Measurements from ENCODE around the gene PTH.

The PTH gene

GRCh38 chr11:13495929-13496328 lies at the start of gene PTH:
PTH (minus strand) TSS chr11:13495997; CDS start chr11:13492855, 3,142 bp downstream.
- Histone ChIP-seq H3K36me3 (no peaks in the 10 kb centered on the region), H3K4me1 (ENCODE audit: control insufficient read depth in 1 of 2, insufficient read depth in 1 of 2, low read depth in 1 of 2, low read length in 1 of 2) (no peaks in the 10 kb centered on the region), H3K9me3 (no peaks in the 10 kb centered on the region), H3K27me3 (peaks cover 41% of the 10 kb centered on the region), H3K27ac (no peak within 1 kb of the TSS), H3K4me3 (ENCODE audit: low read depth in 1 of 2, low read length in 1 of 2) (no peak within 1 kb of the TSS)
- TF ChIP-seq CTCF (IDR thresholded peaks at IDR 0.05), result no peak

- Histone ChIP-seq H3K4me1 (ENCODE audit: control insufficient read depth in 1 of 2, insufficient read depth in 1 of 2, low read depth in 1 of 2, low read length in 1 of 2) (no peaks in the 10 kb centered on the region), H3K4me3 (ENCODE audit: low read depth in 1 of 2, low read length in 1 of 2) (no peak overlapping the region), H3K27me3 (no peaks in the 10 kb centered on the region), H3K27ac (no peak overlapping the region), H3K9me3 (peaks cover 4% of the 10 kb centered on the region), H3K36me3 (no peaks in the 10 kb centered on the region)
- no peak for TF ChIP-seq CTCF (IDR thresholded peaks at IDR 0.05)
Observed at GRCh38 chr11:13538044-13538443, 42.2 kb upstream of the PTH start.

- H3K36me3 ChIP-seq, result no peaks in the 10 kb centered on the region
- H3K4me3 ChIP-seq (ENCODE audit: low read depth in 1 of 2, low read length in 1 of 2), result no peak overlapping the region
- H3K9me3 ChIP-seq, result peaks cover 4% of the 10 kb centered on the region
- no peaks in the 10 kb centered on the region for H3K4me1 ChIP-seq (ENCODE audit: control insufficient read depth in 1 of 2, insufficient read depth in 1 of 2, low read depth in 1 of 2, low read length in 1 of 2)
- no peak overlapping the region for H3K27ac ChIP-seq
- no peaks in the 10 kb centered on the region for H3K27me3 ChIP-seq
- no peak for TF ChIP-seq CTCF (IDR thresholded peaks at IDR 0.05)
Observed at GRCh38 chr11:13535819-13536218, 40.0 kb upstream of the PTH start.

GRCh38 chr11:13534358-13534757 lies 38.6 kb upstream of the PTH start:
- Histone ChIP-seq H3K9me3 (peaks cover 4% of the 10 kb centered on the region), H3K4me3 (ENCODE audit: low read depth in 1 of 2, low read length in 1 of 2) (no peak overlapping the region), H3K27me3 (no peaks in the 10 kb centered on the region), H3K27ac (no peak overlapping the region), H3K4me1 (ENCODE audit: control insufficient read depth in 1 of 2, insufficient read depth in 1 of 2, low read depth in 1 of 2, low read length in 1 of 2) (no peaks in the 10 kb centered on the region), H3K36me3 (no peaks in the 10 kb centered on the region)
- no peak for TF ChIP-seq CTCF (IDR thresholded peaks at IDR 0.05)

- Histone ChIP-seq H3K27ac (no peak overlapping the region), H3K36me3 (no peaks in the 10 kb centered on the region), H3K4me3 (ENCODE audit: low read depth in 1 of 2, low read length in 1 of 2) (no peak overlapping the region), H3K27me3 (peaks cover 5% of the 10 kb centered on the region), H3K4me1 (ENCODE audit: control insufficient read depth in 1 of 2, insufficient read depth in 1 of 2, low read depth in 1 of 2, low read length in 1 of 2) (no peaks in the 10 kb centered on the region), H3K9me3 (no peaks in the 10 kb centered on the region)
- TF ChIP-seq CTCF (IDR thresholded peaks at IDR 0.05), result no peak
Observed at GRCh38 chr11:13525257-13525656, 29.5 kb upstream of the PTH start.

- no peak for TF ChIP-seq CTCF (IDR thresholded peaks at IDR 0.05)
- no peaks in the 10 kb centered on the region for H3K9me3 ChIP-seq
Observed at GRCh38 chr11:13503393-13503792, 7.6 kb upstream of the PTH start.

More at GRCh38 chr11:13503393-13503792, 7.6 kb upstream of the PTH start:
- Histone ChIP-seq H3K27ac (no peak overlapping the region), H3K27me3 (peaks cover 11% of the 10 kb centered on the region), H3K4me1 (ENCODE audit: control insufficient read depth in 1 of 2, insufficient read depth in 1 of 2, low read depth in 1 of 2, low read length in 1 of 2) (no peaks in the 10 kb centered on the region), H3K4me3 (ENCODE audit: low read depth in 1 of 2, low read length in 1 of 2) (no peak overlapping the region), H3K36me3 (no peaks in the 10 kb centered on the region)

Data from neutrophil (primary cell).